Tibial artery (tissue), 4 donors: ENCODE data around the gene LOXL1.
"Not testable (repeated sequence)": the region's sequence is repeated elsewhere in the genome, so short reads cannot be mapped to it uniquely, and the experiment has no call there.

Experiments
- DNase-seq, 2 donors: peaks; one replicate each; pipeline ENCODE4 v3.0.0-alpha.2; 2019
- H3K27ac ChIP-seq, 2 donors: fragments of 200-600 bp; sonication (generic) in 1 of 2; 1 replicate in 1 of 2; 2 replicates in 1 of 2; pipeline ENCODE4 v1.5.1; 2018 to 2019; ENCODE audit warnings: mild to moderate bottlenecking in 1 of 2
- H3K27me3 ChIP-seq, 2 donors: fragments of 200-600 bp; sonication (generic) in 1 of 2; one replicate each; pipeline versions ENCODE4 v1.5.1 to v1.6.0; 2016 to 2019
- H3K36me3 ChIP-seq, 3 donors: fragments of 200-600 bp; sonication (generic) in 2 of 3; one replicate each; pipeline ENCODE4 v1.5.1; 2016 to 2019; ENCODE audit warnings: mild to moderate bottlenecking in 2 of 3
- H3K4me1 ChIP-seq, 4 donors: fragments of 200-600 bp; sonication (generic) in 2 of 4; 1 replicate in 3 of 4; 2 replicates in 1 of 4; pipeline ENCODE4 v1.5.1; 2016 to 2019
- H3K4me3 ChIP-seq, 2 donors: fragments of 200-600 bp; sonication (generic) in 1 of 2; 1 replicate in 1 of 2; 2 replicates in 1 of 2; pipeline ENCODE4 v1.5.1; 2018 to 2019; ENCODE audit warnings: mild to moderate bottlenecking in 2 of 2
- H3K9me3 ChIP-seq, 3 donors: fragments of 200-600 bp; sonication (generic) in 1 of 3; one replicate each; pipeline ENCODE4 v1.5.1; 2016 to 2019
- CTCF ChIP-seq, 2 experiments: fragments of 200-600 bp in 1 of 2; fragments of 450-650 bp in 1 of 2; IDR thresholded peaks; one replicate each; pipeline ENCODE4 v1.5.1; 2017 to 2019; ENCODE audit warnings: antibody characterized with exemption in 2 of 2, mild to moderate bottlenecking in 1 of 2, moderate library complexity in 1 of 2
- intact Hi-C: fragments of 100-400 bp; cut with DNase I; formaldehyde crosslinking; loops from one replicate; pipeline ENCODE4 v1.15.0; 2023; ENCODE audit warnings: low total_unique reads

Gene LOXL1

GRCh38 chr15:73936181-73936580 is 9.9 kb downstream of the LOXL1 start:
- peak; percentile 22 to 24 for TF ChIP-seq CTCF (IDR thresholded peaks at IDR 0.05)
- Histone ChIP-seq H3K27ac (peak overlapping the region; percentile 75 to 80), H3K27me3 (no peaks in the 10 kb centered on the region), H3K9me3 (no peaks in the 10 kb centered on the region), H3K4me3 (no peak overlapping the region), H3K36me3 (no peaks in the 10 kb centered on the region), H3K4me1 (peaks cover 6 to 79% (median 51%) of the 10 kb centered on the region in 4 donors)
- DNase-seq = peak; percentile 57 to 85
- intact Hi-C loops = no loop called here

GRCh38 chr15:73936588-73937290 is 10.5 kb downstream of the LOXL1 start:
- intact Hi-C loops = no loop called here
- Histone ChIP-seq H3K4me3 (no peak overlapping the region), H3K27me3 (no peaks in the 10 kb centered on the region), H3K36me3 (no peaks in the 10 kb centered on the region), H3K4me1 (peaks cover 6 to 79% (median 52%) of the 10 kb centered on the region in 4 donors), H3K27ac (peak overlapping the region; percentile 75 to 80), H3K9me3 (no peaks in the 10 kb centered on the region)
- DNase-seq = no peak
- TF ChIP-seq CTCF (IDR thresholded peaks at IDR 0.05) = no peak

GRCh38 chr15:73937296-73937695 is 11.0 kb downstream of the LOXL1 start:
- intact Hi-C loops = no loop called here
- Histone ChIP-seq H3K27me3 (no peaks in the 10 kb centered on the region), H3K36me3 (no peaks in the 10 kb centered on the region), H3K9me3 (no peaks in the 10 kb centered on the region), H3K27ac (peak overlapping the region; percentile 75 to 80), H3K4me3 (no peak overlapping the region), H3K4me1 (peaks cover 6 to 80% (median 57%) of the 10 kb centered on the region in 4 donors)
- TF ChIP-seq CTCF (IDR thresholded peaks at IDR 0.05) = no peak
- DNase-seq = peak in 1 of 2 donors; percentile 55

GRCh38 chr15:73937726-73938125 is 11.5 kb downstream of the LOXL1 start:
- TF ChIP-seq CTCF (IDR thresholded peaks at IDR 0.05) = no peak
- intact Hi-C loops = no loop called here
- H3K4me3 ChIP-seq = no peak overlapping the region
- no peaks in the 10 kb centered on the region for H3K36me3 ChIP-seq
- peaks cover 6 to 80% (median 62%) of the 10 kb centered on the region in 4 donors for H3K4me1 ChIP-seq
- no peaks in the 10 kb centered on the region for H3K27me3 ChIP-seq
- DNase-seq = peak in 1 of 2 donors; percentile 46
- H3K9me3 ChIP-seq = no peaks in the 10 kb centered on the region
- peak overlapping the region; percentile 75 to 80 for H3K27ac ChIP-seq

GRCh38 chr15:73938516-73938915 is 12.3 kb downstream of the LOXL1 start:
- intact Hi-C loops, H3K36me3 ChIP-seq, H3K4me3 ChIP-seq, H3K27me3 ChIP-seq, H3K9me3 ChIP-seq: not testable (repeated sequence)
- DNase-seq = peak in 1 of 2 donors; percentile 55
- Histone ChIP-seq H3K4me1 (peaks cover 6 to 85% (median 67%) of the 10 kb centered on the region in 4 donors), H3K27ac (peak overlapping the region in 1 of 2 donors; percentile 72)

GRCh38 chr15:73939138-73939537 is 12.9 kb downstream of the LOXL1 start:
- Histone ChIP-seq H3K4me1 (peaks cover 6 to 90% (median 71%) of the 10 kb centered on the region in 4 donors), H3K36me3 (no peaks in the 10 kb centered on the region), H3K27me3 (no peaks in the 10 kb centered on the region), H3K27ac (peak overlapping the region; percentile 70 to 72), H3K9me3 (no peaks in the 10 kb centered on the region), H3K4me3 (no peak overlapping the region)
- no peak for TF ChIP-seq CTCF (IDR thresholded peaks at IDR 0.05)
- intact Hi-C loops = no loop called here
- DNase-seq = peak in 1 of 2 donors; percentile 60
